Stimulated activated CD4-positive, alpha-beta T cell treated with anti-CD3 and anti-CD28 coated beads, Interleukin-2, amount 100 ng/mL, for 24 hours (primary cell): ENCODE results near the gene SPTBN4.
"Not testable (repeated sequence)": the region's sequence is repeated elsewhere in the genome, so short reads cannot be mapped to it uniquely, and the experiment has no call there.

Source experiments
- DNase-seq, 2 donors: peaks; one replicate each; pipeline ENCODE4 v3.0.0-alpha.2; 2020

Gene SPTBN4

GRCh38 chr19:40590464-40591265, 123.9 kb downstream of the SPTBN4 start:
- no peak for DNase-seq

- DNase-seq = not testable (repeated sequence)
Observed at GRCh38 chr19:40591724-40592123, 124.9 kb downstream of the SPTBN4 start.

- DNase-seq = no peak
Observed at GRCh38 chr19:40592170-40592569, 125.4 kb downstream of the SPTBN4 start.

- DNase-seq = no peak
Observed at GRCh38 chr19:40594255-40594654, 127.5 kb downstream of the SPTBN4 start.

- no peak for DNase-seq
Observed at GRCh38 chr19:40594657-40595091, 127.9 kb downstream of the SPTBN4 start.

- peak in 1 of 2 donors; percentile 46 for DNase-seq
Observed at GRCh38 chr19:40596608-40597328, 130.0 kb downstream of the SPTBN4 start.

GRCh38 chr19:40597329-40597838, 130.6 kb downstream of the SPTBN4 start:
- no peak for DNase-seq

- DNase-seq = peak; percentile 88 to 89
Observed at GRCh38 chr19:40598121-40598917, 131.5 kb downstream of the SPTBN4 start.

GRCh38 chr19:40598918-40599307, 132.1 kb downstream of the SPTBN4 start:
- no peak for DNase-seq

- peak in 1 of 2 donors; percentile 27 for DNase-seq
Observed at GRCh38 chr19:40599331-40599901, 132.6 kb downstream of the SPTBN4 start.

- no peak for DNase-seq
Observed at GRCh38 chr19:40599902-40600569, 133.2 kb downstream of the SPTBN4 start.

- no peak for DNase-seq
Observed at GRCh38 chr19:40600570-40601133, 133.9 kb downstream of the SPTBN4 start.

- peak; percentile 42 to 43 for DNase-seq
Observed at GRCh38 chr19:40601134-40601974, 134.6 kb downstream of the SPTBN4 start, which contains the start of gene LTBP4. Gene LTBP4 (plus strand): TSS chr19:40601369. CDS start chr19:40601388, 19 bp downstream.

GRCh38 chr19:40603071-40603388, 136.2 kb downstream of the SPTBN4 start:
- DNase-seq = no peak

GRCh38 chr19:40603389-40604170, 136.8 kb downstream of the SPTBN4 start:
- DNase-seq = peak; percentile 95 to 97

GRCh38 chr19:40604171-40604646, 137.4 kb downstream of the SPTBN4 start:
- DNase-seq = no peak

- no peak for DNase-seq
Observed at GRCh38 chr19:40604647-40605215, 137.9 kb downstream of the SPTBN4 start.

GRCh38 chr19:40605216-40605971, 138.6 kb downstream of the SPTBN4 start:
- peak; percentile 76 to 80 for DNase-seq
